ENCODE results near the gene CREB5. TPM values are rescaled to one million over a fixed set of nuclear protein-coding genes. Genes with fewer than 3 reads are reported as not detected.

CREB5 gene
- total RNA-seq, 1 experiment from 2014 or later = 19.2 TPM

DNA sequence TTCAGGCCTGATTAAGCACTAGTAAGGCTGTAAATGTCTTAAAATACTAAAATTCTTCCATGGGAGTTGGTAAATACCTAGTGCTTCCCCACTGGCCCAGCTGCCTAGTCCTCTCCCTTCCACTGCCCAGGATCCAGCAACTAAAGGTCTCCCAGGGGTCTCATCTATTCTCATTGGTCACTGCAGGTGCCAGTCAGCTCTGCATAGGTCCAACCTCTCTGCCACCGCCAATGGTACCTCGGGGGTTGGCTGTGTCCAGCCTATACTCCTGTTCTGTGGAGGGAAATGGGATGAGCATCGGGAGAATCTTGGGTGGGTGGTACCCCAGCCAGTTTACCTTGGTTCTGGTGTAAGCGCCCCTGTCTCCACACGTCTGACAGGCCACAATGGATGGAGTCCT, 6.1 kb upstream of the CREB5 start:
- H3K36me3 Mint-ChIP-seq (ENCODE audit: insufficient read depth, unreplicated experiment) = peaks cover 50% of the 10 kb centered on the region
- peak; percentile 24 for DNase-seq
- H3K9me3 Mint-ChIP-seq (ENCODE audit: low read depth, unreplicated experiment) = no peaks in the 10 kb centered on the region
- CTCF ChIA-PET = interaction anchor here (0.6 to 1.2 kb wide), 7 partner anchors 29 to 1325 kb away, joined by 3 to 4 read pairs (median 3); no protein-coding TSS in a partner anchor
- no peak overlapping the region for H3K4me3 Mint-ChIP-seq (ENCODE audit: low read depth, unreplicated experiment)
- BruUV-seq (replicated peaks) = no TSS peak
- intact Hi-C loops (cut with micrococcal nuclease; ENCODE audit: unreplicated experiment) = loop anchor here (5.0 kb wide), 1 partner anchor 216 kb away; no protein-coding TSS in a partner anchor
- H3K27ac Mint-ChIP-seq (ENCODE audit: unreplicated experiment) = peak overlapping the region; percentile 81
- H3K4me1 Mint-ChIP-seq (ENCODE audit: low read depth, unreplicated experiment) = peaks cover 40% of the 10 kb centered on the region
- no peak for TF ChIP-seq CTCF (IDR thresholded peaks at IDR 0.05; ENCODE audit: unreplicated experiment)
- H3K27me3 Mint-ChIP-seq (ENCODE audit: unreplicated experiment) = no peaks in the 10 kb centered on the region

DNA sequence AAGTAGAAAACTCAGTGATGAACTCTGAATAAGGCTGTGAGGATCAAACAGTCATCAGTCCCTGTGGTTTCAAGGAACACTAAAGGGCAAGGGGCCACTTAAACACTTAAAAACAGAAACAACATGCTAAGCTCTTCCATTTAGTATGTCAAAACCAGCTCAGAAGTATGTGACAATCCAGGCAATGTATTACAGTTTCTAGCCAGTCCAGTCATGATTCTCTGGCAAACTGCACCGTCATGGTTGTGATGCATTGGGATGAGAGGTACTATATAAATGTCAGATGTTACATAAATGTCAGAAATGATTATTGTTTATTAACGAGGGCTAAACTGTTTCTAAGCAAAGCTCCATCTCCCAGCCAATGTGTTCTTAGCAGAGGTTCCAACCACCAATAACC, 4.7 kb upstream of the CREB5 start:
- Mint-ChIP-seq H3K27ac (ENCODE audit: unreplicated experiment) (peak overlapping the region; percentile 21), H3K9me3 (ENCODE audit: low read depth, unreplicated experiment) (no peaks in the 10 kb centered on the region), H3K36me3 (ENCODE audit: insufficient read depth, unreplicated experiment) (peaks cover 54% of the 10 kb centered on the region), H3K4me3 (ENCODE audit: low read depth, unreplicated experiment) (no peak overlapping the region), H3K4me1 (ENCODE audit: low read depth, unreplicated experiment) (peaks cover 41% of the 10 kb centered on the region), H3K27me3 (ENCODE audit: unreplicated experiment) (no peaks in the 10 kb centered on the region)
- TF ChIP-seq CTCF (IDR thresholded peaks at IDR 0.05; ENCODE audit: unreplicated experiment) = no peak
- no TSS peak for BruUV-seq (replicated peaks)
- intact Hi-C loops (cut with micrococcal nuclease; ENCODE audit: unreplicated experiment) = loop anchor here (5.0 kb wide), 1 partner anchor 215 kb away; no protein-coding TSS in a partner anchor
- CTCF ChIA-PET = no interaction called here
- peak; percentile 19 for DNase-seq

GRCh38 chr7:28408105-28408959, 4.0 kb upstream of the CREB5 start:
- Mint-ChIP-seq H3K4me1 (ENCODE audit: low read depth, unreplicated experiment) (peaks cover 41% of the 10 kb centered on the region), H3K27ac (ENCODE audit: unreplicated experiment) (peak overlapping the region; percentile 88), H3K9me3 (ENCODE audit: low read depth, unreplicated experiment) (no peaks in the 10 kb centered on the region), H3K36me3 (ENCODE audit: insufficient read depth, unreplicated experiment) (peaks cover 54% of the 10 kb centered on the region), H3K4me3 (ENCODE audit: low read depth, unreplicated experiment) (peak overlapping the region; percentile 83), H3K27me3 (ENCODE audit: unreplicated experiment) (no peaks in the 10 kb centered on the region)
- CTCF ChIA-PET = interaction anchor here (0.6 to 1.4 kb wide), 5 partner anchors 9 to 354 kb away, joined by 3 to 9 read pairs (median 5); no protein-coding TSS in a partner anchor
- no peak for TF ChIP-seq CTCF (IDR thresholded peaks at IDR 0.05; ENCODE audit: unreplicated experiment)
- intact Hi-C loops (cut with micrococcal nuclease; ENCODE audit: unreplicated experiment) = loop anchor here (5.0 kb wide), 1 partner anchor 214 kb away; no protein-coding TSS in a partner anchor
- DNase-seq = no peak
- BruUV-seq (replicated peaks) = no TSS peak

GRCh38 chr7:28408960-28409715, 3.2 kb upstream of the CREB5 start:
- Mint-ChIP-seq H3K9me3 (ENCODE audit: low read depth, unreplicated experiment) (no peaks in the 10 kb centered on the region), H3K27ac (ENCODE audit: unreplicated experiment) (peak overlapping the region; percentile 88), H3K27me3 (ENCODE audit: unreplicated experiment) (no peaks in the 10 kb centered on the region), H3K4me3 (ENCODE audit: low read depth, unreplicated experiment) (peak overlapping the region; percentile 83), H3K4me1 (ENCODE audit: low read depth, unreplicated experiment) (peaks cover 41% of the 10 kb centered on the region), H3K36me3 (ENCODE audit: insufficient read depth, unreplicated experiment) (peaks cover 54% of the 10 kb centered on the region)
- CTCF ChIA-PET = interaction anchor here (0.5 to 1.4 kb wide), 6 partner anchors 9 to 354 kb away, joined by 3 to 9 read pairs (median 4); no protein-coding TSS in a partner anchor
- DNase-seq = peak; percentile 98
- TSS peak; percentile 71 for BruUV-seq (replicated peaks)
- intact Hi-C loops (cut with micrococcal nuclease; ENCODE audit: unreplicated experiment) = loop anchor here (5.0 kb wide), 1 partner anchor 213 kb away; no protein-coding TSS in a partner anchor
- no peak for TF ChIP-seq CTCF (IDR thresholded peaks at IDR 0.05; ENCODE audit: unreplicated experiment)

All from Calu3 (cell line).